Activated CD4-positive, alpha-beta T cell treated with anti-CD3 and anti-CD28 coated beads, Interleukin-2, amount 10 ng/mL, durations not matched to agents 24 days and 14 days (primary cell): ENCODE measurements around the gene DSC1. TPM values are rescaled to one million over a fixed set of nuclear protein-coding genes. Genes with fewer than 3 reads are reported as not detected.

ENCODE experiments used
- DNase-seq: peaks from one replicate; pipeline ENCODE4 v3.0.0; 2022
- H3K27ac Mint-ChIP-seq: one replicate; pipeline ENCODE4 v1.8.0; 2022; ENCODE audit warnings: mild to moderate bottlenecking, mixed read lengths
- H3K27me3 Mint-ChIP-seq: one replicate; pipeline ENCODE4 v1.8.0; 2022; ENCODE audit warnings: mixed read lengths
- H3K36me3 Mint-ChIP-seq: one replicate; pipeline ENCODE4 v1.8.0; 2022; ENCODE audit warnings: low read depth, mild to moderate bottlenecking, mixed read lengths
- H3K4me1 Mint-ChIP-seq: one replicate; pipeline ENCODE4 v1.8.0; 2021; ENCODE audit warnings: mixed read lengths
- H3K4me3 Mint-ChIP-seq: one replicate; pipeline ENCODE4 v1.8.0; 2022; ENCODE audit warnings: mild to moderate bottlenecking, moderate library complexity, mixed read lengths
- H3K9me3 Mint-ChIP-seq: one replicate; pipeline ENCODE4 v1.8.0; 2021; ENCODE audit warnings: mixed read lengths
- intact Hi-C: fragments of 100-400 bp; cut with micrococcal nuclease; formaldehyde crosslinking; loops from one replicate; pipeline ENCODE4 v1.15.1; 2023
- total RNA-seq: library from RNA; stranded (reverse); gene quantifications from 2 replicates; pipeline ENCODE4 v1.2.3, GENCODE V29; 2022

The DSC1 gene
- total RNA-seq, 1 donor from 2014 or later = not detected

- intact Hi-C loops = no loop called here
- Mint-ChIP-seq H3K9me3 (no peaks in the 10 kb centered on the region), H3K27ac (no peak overlapping the region), H3K4me3 (no peak overlapping the region), H3K4me1 (no peaks in the 10 kb centered on the region), H3K36me3 (no peaks in the 10 kb centered on the region), H3K27me3 (no peaks in the 10 kb centered on the region)
- no peak for DNase-seq
These were observed 82.7 kb downstream of the DSC1 start for GRCh38 chr18:31079973-31080372.

Other genes starting within 250 kb of the DSC1 start
- not detected in 2 replicates for gene DSC3, start 120.1 kb downstream of the DSC1 start, total RNA-seq
- gene DSC2, start 60.4 kb downstream of the DSC1 start, total RNA-seq = not detected in 2 replicates
- not detected in 2 replicates for gene DSG1, start 155.3 kb upstream of the DSC1 start, total RNA-seq
- gene DSG4, start 213.9 kb upstream of the DSC1 start, total RNA-seq = not detected in 2 replicates